ENCODE data around the gene ISG15. TPM values are rescaled to one million over a fixed set of nuclear protein-coding genes. Genes with fewer than 3 reads are reported as not detected.

Gene ISG15
- total RNA-seq, 1 experiment from 2014 or later = 63.1 TPM

GRCh38 chr1:1037366-1038327 is 24.4 kb downstream of the ISG15 start:
- no peak for TF ChIP-seq CTCF (IDR thresholded peaks at IDR 0.05; ENCODE audit: insufficient read depth in 1 of 2, low read depth in 1 of 2, low read length in 1 of 2, severe bottlenecking in 1 of 2, unreplicated experiment in 1 of 2)
- H3K4me3 Mint-ChIP-seq (ENCODE audit: unreplicated experiment) = no peak overlapping the region
- H3K4me1 Mint-ChIP-seq (ENCODE audit: low read depth, unreplicated experiment) = no peaks in the 10 kb centered on the region
- peaks cover 18% of the 10 kb centered on the region for H3K4me1 ChIP-seq
- BruUV-seq (replicated peaks) = no TSS peak
- H3K9me3 ChIP-seq = no peaks in the 10 kb centered on the region
- H3K27ac Mint-ChIP-seq (ENCODE audit: unreplicated experiment) = peak overlapping the region; percentile 36
- CTCF ChIA-PET = interaction anchor here (0.5 to 1.0 kb wide), 3 partner anchors 18 to 61 kb away, joined by 3 to 5 read pairs (median 3); no protein-coding TSS in a partner anchor
- peaks cover 36% of the 10 kb centered on the region for H3K36me3 Mint-ChIP-seq (ENCODE audit: insufficient read depth, unreplicated experiment)
- peak; percentile 47 to 58 for DNase-seq
- no peaks in the 10 kb centered on the region for H3K27me3 ChIP-seq (replicated peaks; ENCODE audit: control insufficient read depth, insufficient read depth, low read length)
- no peaks in the 10 kb centered on the region; the same call in none of the 2 replicates for H3K36me3 ChIP-seq (ENCODE audit: control insufficient read depth, insufficient read depth, low read length)
- H3K27me3 Mint-ChIP-seq (ENCODE audit: insufficient read depth, unreplicated experiment) = no peaks in the 10 kb centered on the region
- no peak overlapping the region for H3K4me3 ChIP-seq (ENCODE audit: low read depth, low read length)
- intact Hi-C loops (cut with micrococcal nuclease; ENCODE audit: unreplicated experiment) = loop anchor here (2.0 kb wide), 1 partner anchor 21 kb away; no protein-coding TSS in a partner anchor
- H3K9me3 Mint-ChIP-seq (ENCODE audit: unreplicated experiment) = no peaks in the 10 kb centered on the region
- POLR2A ChIA-PET = no interaction called here

DNA sequence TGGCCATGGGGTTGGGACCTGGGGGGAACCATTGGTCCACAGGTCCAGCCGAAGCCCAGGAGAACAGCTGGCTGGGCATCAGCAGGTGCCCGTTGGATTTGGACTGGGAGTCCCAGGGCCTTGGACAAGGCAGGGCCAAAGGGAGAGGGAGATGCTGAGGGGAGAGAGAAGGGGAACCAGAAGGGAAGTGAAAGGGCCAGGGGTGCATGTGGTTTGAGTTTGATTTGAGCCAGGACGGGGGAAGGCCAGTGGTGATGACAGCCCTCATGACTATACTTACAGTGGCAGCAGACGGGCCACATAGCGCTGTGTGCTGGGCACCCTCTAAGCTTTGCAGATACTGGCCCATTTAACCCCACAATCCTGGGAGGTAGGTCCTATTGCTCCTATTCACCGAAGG is 25.4 kb downstream of the ISG15 start:
- intact Hi-C loops (cut with micrococcal nuclease; ENCODE audit: unreplicated experiment) = loop anchor here (2.0 kb wide), 1 partner anchor 20 kb away; no protein-coding TSS in a partner anchor
- Mint-ChIP-seq H3K27me3 (ENCODE audit: insufficient read depth, unreplicated experiment) (no peaks in the 10 kb centered on the region), H3K27ac (ENCODE audit: unreplicated experiment) (peak overlapping the region; percentile 36), H3K9me3 (ENCODE audit: unreplicated experiment) (no peaks in the 10 kb centered on the region), H3K4me1 (ENCODE audit: low read depth, unreplicated experiment) (no peaks in the 10 kb centered on the region), H3K4me3 (ENCODE audit: unreplicated experiment) (no peak overlapping the region), H3K36me3 (ENCODE audit: insufficient read depth, unreplicated experiment) (peaks cover 42% of the 10 kb centered on the region)
- ChIA-PET CTCF (no interaction called here), POLR2A (no interaction called here)
- BruUV-seq (replicated peaks) = no TSS peak
- no peaks in the 10 kb centered on the region for H3K27me3 ChIP-seq (replicated peaks; ENCODE audit: control insufficient read depth, insufficient read depth, low read length)
- peaks cover 18% of the 10 kb centered on the region for H3K4me1 ChIP-seq
- DNase-seq = no peak
- H3K36me3 ChIP-seq (ENCODE audit: control insufficient read depth, insufficient read depth, low read length) = no peaks in the 10 kb centered on the region; the same call in none of the 2 replicates
- no peaks in the 10 kb centered on the region for H3K9me3 ChIP-seq
- TF ChIP-seq CTCF (IDR thresholded peaks at IDR 0.05; ENCODE audit: insufficient read depth in 1 of 2, low read depth in 1 of 2, low read length in 1 of 2, severe bottlenecking in 1 of 2, unreplicated experiment in 1 of 2) = no peak
- no peak overlapping the region for H3K4me3 ChIP-seq (ENCODE audit: low read depth, low read length)

DNA sequence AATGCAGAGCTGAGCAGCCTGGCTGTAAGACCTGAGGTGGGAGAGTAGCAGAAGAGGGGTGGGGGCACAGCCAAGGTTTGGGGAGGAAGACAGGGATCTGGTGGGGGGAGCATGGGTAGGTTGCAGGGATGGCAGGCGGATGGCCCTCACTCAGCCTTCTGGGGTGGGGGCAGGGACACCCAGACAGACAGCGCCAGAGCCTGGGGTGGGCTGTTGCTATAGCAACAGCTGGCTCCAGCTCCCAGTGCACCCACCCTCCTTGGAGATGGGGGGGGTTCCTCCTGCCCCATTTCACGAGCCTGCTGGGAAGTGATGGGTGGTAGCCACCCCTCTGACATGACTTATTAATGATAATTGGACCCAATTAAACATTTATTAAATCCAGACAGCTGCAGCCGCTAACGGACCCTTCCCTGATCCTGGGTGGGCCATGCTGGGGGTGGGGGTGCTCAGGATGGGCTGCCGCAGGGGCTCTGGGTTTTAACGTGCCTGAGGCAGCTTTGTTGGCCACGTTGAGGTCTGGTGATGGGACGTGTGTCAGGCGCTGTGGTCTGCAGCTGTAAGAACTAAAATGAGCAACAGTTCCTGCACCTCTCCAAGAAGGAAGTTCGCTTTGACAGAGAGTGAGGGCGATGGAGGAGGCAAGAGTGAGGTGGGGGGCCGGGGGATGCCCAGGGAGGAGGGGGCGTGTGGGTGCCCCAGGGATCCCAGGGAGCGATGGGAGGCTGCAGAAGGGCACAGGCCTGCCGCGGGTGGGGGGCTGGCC is 26.0 kb downstream of the ISG15 start:
- no peaks in the 10 kb centered on the region for H3K27me3 Mint-ChIP-seq (ENCODE audit: insufficient read depth, unreplicated experiment)
- no peaks in the 10 kb centered on the region for H3K9me3 Mint-ChIP-seq (ENCODE audit: unreplicated experiment)
- CTCF ChIA-PET = no interaction called here
- POLR2A ChIA-PET = no interaction called here
- no peak for TF ChIP-seq CTCF (IDR thresholded peaks at IDR 0.05; ENCODE audit: insufficient read depth in 1 of 2, low read depth in 1 of 2, low read length in 1 of 2, severe bottlenecking in 1 of 2, unreplicated experiment in 1 of 2)
- no peak for DNase-seq
- H3K4me1 Mint-ChIP-seq (ENCODE audit: low read depth, unreplicated experiment) = no peaks in the 10 kb centered on the region
- no TSS peak for BruUV-seq (replicated peaks)
- no peaks in the 10 kb centered on the region; the same call in none of the 2 replicates for H3K36me3 ChIP-seq (ENCODE audit: control insufficient read depth, insufficient read depth, low read length)
- no peaks in the 10 kb centered on the region for H3K9me3 ChIP-seq
- peak overlapping the region; percentile 53 for H3K27ac Mint-ChIP-seq (ENCODE audit: unreplicated experiment)
- H3K4me3 Mint-ChIP-seq (ENCODE audit: unreplicated experiment) = no peak overlapping the region
- H3K4me1 ChIP-seq = peaks cover 18% of the 10 kb centered on the region
- H3K36me3 Mint-ChIP-seq (ENCODE audit: insufficient read depth, unreplicated experiment) = peaks cover 42% of the 10 kb centered on the region
- H3K4me3 ChIP-seq (ENCODE audit: low read depth, low read length) = no peak overlapping the region
- intact Hi-C loops (cut with micrococcal nuclease; ENCODE audit: unreplicated experiment) = loop anchor here (2.0 kb wide), 1 partner anchor 19 kb away; no protein-coding TSS in a partner anchor
- H3K27me3 ChIP-seq (replicated peaks; ENCODE audit: control insufficient read depth, insufficient read depth, low read length) = no peaks in the 10 kb centered on the region
